A673 (cell line): ENCODE data around the gene TRAK1.

Experiments
- EZH2 ChIP-seq: fragments of 200-600 bp; sonication (generic); IDR thresholded peaks from 2 replicates; pipeline ENCODE4 v1.6.1; 2017; ENCODE audit warnings: borderline replicate concordance, low read depth, mild to moderate bottlenecking, mixed read lengths, antibody characterized with exemption, low read length; ENCODE audit not compliant: poor library complexity, severe bottlenecking
- TF ChIP-seq, protein P1 (sequence below): fragments of 300-800, 200-600 bp; sonication (generic); conservative IDR thresholded peaks from 2 replicates; pipeline ENCODE4 v1.5.1; 2017; ENCODE audit warnings: low read depth, mild to moderate bottlenecking, antibody characterized with exemption, low read length, moderate library complexity, mixed read lengths

DNA sequence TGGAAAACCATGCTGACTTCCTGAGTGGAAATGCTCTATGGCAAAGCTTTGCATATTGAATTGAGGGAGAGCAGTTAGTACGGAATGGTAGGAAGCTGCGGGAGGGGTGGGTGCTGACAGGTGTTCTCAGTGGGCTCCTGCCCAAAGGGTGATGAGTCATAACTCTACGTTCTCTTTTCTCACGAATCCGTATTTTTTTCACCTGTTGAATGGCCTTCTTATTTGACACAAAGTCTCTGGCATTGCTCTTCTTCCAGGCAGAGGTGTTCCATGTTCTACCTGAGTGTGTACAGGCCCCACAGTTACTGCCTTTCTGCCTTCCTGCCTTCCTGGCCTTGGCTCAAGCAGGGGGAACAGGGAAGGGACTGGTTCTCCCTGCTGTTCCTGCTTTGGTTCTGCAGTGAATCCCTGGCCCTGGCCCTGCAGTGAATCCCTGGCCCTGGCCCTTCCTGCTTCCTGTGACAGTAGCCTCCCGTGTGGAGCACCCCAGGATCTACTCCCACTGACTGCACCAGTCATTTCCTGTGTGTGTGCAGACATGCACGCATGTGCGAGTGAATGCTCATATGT lies 31.9 kb downstream of the TRAK1 start:
- TF ChIP-seq EZH2, result no peak
- TF ChIP-seq, protein P1, sequence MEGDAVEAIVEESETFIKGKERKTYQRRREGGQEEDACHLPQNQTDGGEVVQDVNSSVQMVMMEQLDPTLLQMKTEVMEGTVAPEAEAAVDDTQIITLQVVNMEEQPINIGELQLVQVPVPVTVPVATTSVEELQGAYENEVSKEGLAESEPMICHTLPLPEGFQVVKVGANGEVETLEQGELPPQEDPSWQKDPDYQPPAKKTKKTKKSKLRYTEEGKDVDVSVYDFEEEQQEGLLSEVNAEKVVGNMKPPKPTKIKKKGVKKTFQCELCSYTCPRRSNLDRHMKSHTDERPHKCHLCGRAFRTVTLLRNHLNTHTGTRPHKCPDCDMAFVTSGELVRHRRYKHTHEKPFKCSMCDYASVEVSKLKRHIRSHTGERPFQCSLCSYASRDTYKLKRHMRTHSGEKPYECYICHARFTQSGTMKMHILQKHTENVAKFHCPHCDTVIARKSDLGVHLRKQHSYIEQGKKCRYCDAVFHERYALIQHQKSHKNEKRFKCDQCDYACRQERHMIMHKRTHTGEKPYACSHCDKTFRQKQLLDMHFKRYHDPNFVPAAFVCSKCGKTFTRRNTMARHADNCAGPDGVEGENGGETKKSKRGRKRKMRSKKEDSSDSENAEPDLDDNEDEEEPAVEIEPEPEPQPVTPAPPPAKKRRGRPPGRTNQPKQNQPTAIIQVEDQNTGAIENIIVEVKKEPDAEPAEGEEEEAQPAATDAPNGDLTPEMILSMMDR, result no peak
